Smooth muscle cell (in vitro differentiated cells): ENCODE measurements around the gene EVC. TPM values are rescaled to one million over a fixed set of nuclear protein-coding genes. Genes with fewer than 3 reads are reported as not detected.

ENCODE experiments used
- DNase-seq: peaks from one replicate; lab custom pipeline; 2025; ENCODE audit not compliant: unreplicated experiment; lab: John Stamatoyannopoulos, UW
- H2AFZ ChIP-seq: fragments of 200-600 bp; sonication (generic); 2 replicates; pipeline ENCODE4 v1.6.0; 2016; ENCODE audit warnings: antibody characterized with exemption, low read depth, mild to moderate bottlenecking
- H3F3A ChIP-seq: fragments of 200-600 bp; sonication (generic); 2 replicates; pipeline ENCODE4 v1.6.0; 2017; ENCODE audit warnings: antibody characterized with exemption, low read depth
- H3K27ac ChIP-seq: fragments of 200-600 bp; sonication (generic); 2 replicates; pipeline ENCODE4 v1.5.1; 2016; ENCODE audit warnings: low read depth, mild to moderate bottlenecking
- H3K27me3 ChIP-seq: fragments of 200-600 bp; sonication (generic); 2 replicates; pipeline ENCODE4 v1.6.1; 2016; ENCODE audit warnings: low read depth, mild to moderate bottlenecking
- H3K36me3 ChIP-seq: fragments of 200-600 bp; sonication (generic); 2 replicates; pipeline ENCODE4 v1.5.1; 2016; ENCODE audit warnings: low read depth
- H3K4me1 ChIP-seq: fragments of 200-600 bp; sonication (generic); 2 replicates; pipeline ENCODE4 v1.5.1; 2016; ENCODE audit warnings: low read depth
- H3K4me2 ChIP-seq: fragments of 200-600 bp; sonication (generic); 2 replicates; pipeline ENCODE4 v1.6.0; 2016; ENCODE audit warnings: mild to moderate bottlenecking
- H3K4me3 ChIP-seq: fragments of 200-600 bp; sonication (generic); 2 replicates; pipeline ENCODE4 v1.5.1; 2016; ENCODE audit warnings: mild to moderate bottlenecking
- H3K79me2 ChIP-seq: fragments of 200-600 bp; sonication (generic); 2 replicates; pipeline ENCODE4 v1.6.0; 2016; ENCODE audit warnings: low read depth, mild to moderate bottlenecking
- H3K9ac ChIP-seq: fragments of 200-600 bp; sonication (generic); 2 replicates; pipeline ENCODE4 v1.6.0; 2016; ENCODE audit warnings: low read depth
- H3K9me3 ChIP-seq: fragments of 200-600 bp; sonication (generic); replicated peaks from 2 replicates; pipeline ENCODE4 v1.5.1; 2016; ENCODE audit warnings: low read depth
- H4K20me1 ChIP-seq: fragments of 200-600 bp; sonication (generic); 2 replicates; pipeline ENCODE4 v1.6.0; 2016; ENCODE audit warnings: low read depth
- WGBS: methylation state at CpG from one replicate; pipeline ENCODE4 v1.1.7; 2016; ENCODE audit warnings: low lambda C conversion rate; 5-methylcytosine and 5-hydroxymethylcytosine counted together
- polyA plus RNA-seq: library from polyadenylated mRNA; unstranded; fragments of >200 nt; fragmentation: Nextera tagmentation; extraction: Ambion mirVana; gene quantifications from 2 replicates; pipeline ENCODE4 v1.2.1, GENCODE V29; 2016
- total RNA-seq: library from RNA; depleted of rRNA; stranded (reverse); fragments of >200 nt; gene quantifications from 2 replicates; pipeline ENCODE4 v1.2.3, GENCODE V29; 2014
- TF ChIP-seq, protein P1 (sequence below): fragments of 200-600 bp; sonication (generic); IDR thresholded peaks from 2 replicates; pipeline ENCODE4 v1.5.1; 2017; ENCODE audit warnings: borderline replicate concordance, mild to moderate bottlenecking, antibody characterized with exemption; ENCODE audit not compliant: insufficient read depth, poor library complexity, severe bottlenecking

The EVC gene
- total and polyA plus RNA-seq, 2 experiments from 2014 or later = 7.5 to 15.5 TPM

DNA sequence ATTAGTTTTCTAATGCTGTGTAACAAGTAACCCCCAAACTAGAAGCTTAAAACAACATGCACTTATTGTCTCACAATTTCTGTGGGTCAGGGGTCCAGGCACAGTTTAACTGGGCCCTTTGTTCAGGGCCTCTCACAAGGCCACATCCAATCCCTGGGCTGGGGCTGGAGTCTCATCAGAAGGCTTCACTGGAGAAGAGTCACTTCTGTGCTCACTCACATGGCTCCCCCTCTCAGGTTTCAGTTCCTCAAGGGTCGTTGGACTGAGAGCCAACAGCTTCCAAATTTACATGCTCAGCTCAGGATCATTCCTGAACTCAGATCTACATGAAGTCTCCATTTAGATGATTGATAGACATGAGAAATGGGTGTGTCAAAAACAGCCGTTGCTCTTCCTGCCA is 77.1 kb downstream of the EVC start:
- no peak for DNase-seq
- peaks cover 10% of the 10 kb centered on the region for H3K36me3 ChIP-seq

DNA sequence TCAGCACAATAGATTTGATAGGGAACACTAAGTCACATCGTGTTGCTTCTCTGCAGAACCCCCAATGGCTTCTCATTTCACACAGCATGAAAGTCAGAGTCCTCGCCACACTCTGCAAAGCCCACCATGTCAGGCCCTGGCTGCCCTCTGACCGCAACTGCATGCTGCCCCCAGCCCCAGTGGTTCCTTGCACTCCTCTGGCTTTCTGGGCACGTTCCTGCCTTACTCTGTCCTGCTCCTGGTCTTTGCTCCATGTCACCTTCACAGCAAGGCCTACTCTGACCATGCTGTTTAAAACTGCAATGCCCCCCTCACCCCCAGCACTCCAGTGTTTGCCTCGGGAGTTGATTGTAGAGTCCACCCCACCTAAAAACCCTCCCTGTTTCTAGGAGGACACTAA is 78.1 kb downstream of the EVC start:
- TF ChIP-seq, protein P1, sequence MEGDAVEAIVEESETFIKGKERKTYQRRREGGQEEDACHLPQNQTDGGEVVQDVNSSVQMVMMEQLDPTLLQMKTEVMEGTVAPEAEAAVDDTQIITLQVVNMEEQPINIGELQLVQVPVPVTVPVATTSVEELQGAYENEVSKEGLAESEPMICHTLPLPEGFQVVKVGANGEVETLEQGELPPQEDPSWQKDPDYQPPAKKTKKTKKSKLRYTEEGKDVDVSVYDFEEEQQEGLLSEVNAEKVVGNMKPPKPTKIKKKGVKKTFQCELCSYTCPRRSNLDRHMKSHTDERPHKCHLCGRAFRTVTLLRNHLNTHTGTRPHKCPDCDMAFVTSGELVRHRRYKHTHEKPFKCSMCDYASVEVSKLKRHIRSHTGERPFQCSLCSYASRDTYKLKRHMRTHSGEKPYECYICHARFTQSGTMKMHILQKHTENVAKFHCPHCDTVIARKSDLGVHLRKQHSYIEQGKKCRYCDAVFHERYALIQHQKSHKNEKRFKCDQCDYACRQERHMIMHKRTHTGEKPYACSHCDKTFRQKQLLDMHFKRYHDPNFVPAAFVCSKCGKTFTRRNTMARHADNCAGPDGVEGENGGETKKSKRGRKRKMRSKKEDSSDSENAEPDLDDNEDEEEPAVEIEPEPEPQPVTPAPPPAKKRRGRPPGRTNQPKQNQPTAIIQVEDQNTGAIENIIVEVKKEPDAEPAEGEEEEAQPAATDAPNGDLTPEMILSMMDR = no peak
- no peak overlapping the region for H3K27ac ChIP-seq
- no peaks in the 10 kb centered on the region for H3K4me1 ChIP-seq
- H3K36me3 ChIP-seq = peaks cover 7% of the 10 kb centered on the region
- H2AFZ ChIP-seq = no peak overlapping the region
- DNase-seq = no peak
- H3K27me3 ChIP-seq = no peaks in the 10 kb centered on the region
- no peak overlapping the region for H3K9ac ChIP-seq
- no peak overlapping the region for H3K4me2 ChIP-seq
- H4K20me1 ChIP-seq = no peaks in the 10 kb centered on the region
- H3K4me3 ChIP-seq = no peak overlapping the region
- no peaks in the 10 kb centered on the region for H3F3A ChIP-seq
- H3K79me2 ChIP-seq = no peaks in the 10 kb centered on the region
- WGBS = 97% methylated on average over 5 of the region's 5 CpGs
- H3K9me3 ChIP-seq = no peaks in the 10 kb centered on the region

More for the DNA sequence above, 77.1 kb downstream of the EVC start:
- Histone ChIP-seq H3K4me3 (no peak overlapping the region), H3K9ac (no peak overlapping the region), H3K79me2 (no peaks in the 10 kb centered on the region), H3K4me2 (no peak overlapping the region), H3K27me3 (no peaks in the 10 kb centered on the region), H3K9me3 (no peaks in the 10 kb centered on the region), H4K20me1 (no peaks in the 10 kb centered on the region), H3F3A (no peaks in the 10 kb centered on the region), H2AFZ (no peak overlapping the region), H3K27ac (no peak overlapping the region), H3K4me1 (no peaks in the 10 kb centered on the region)
- TF ChIP-seq, protein P1 = no peak
- 89% methylated on average over 2 of the region's 2 CpGs for WGBS

DNA sequence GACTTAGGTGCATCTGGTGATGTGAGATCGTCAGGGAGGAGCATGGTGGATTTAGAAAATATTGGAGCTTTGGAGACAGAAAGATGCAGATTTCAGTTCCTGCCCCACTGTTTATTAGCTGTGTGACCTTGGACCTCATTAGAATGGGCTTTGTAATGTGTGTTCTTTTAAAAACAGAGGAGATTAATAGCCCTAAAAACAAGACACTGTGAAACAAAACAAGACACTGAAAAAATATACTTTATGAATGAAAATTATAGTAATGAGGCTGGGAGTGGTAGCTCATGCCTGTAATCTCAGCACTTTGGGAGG is 79.5 kb downstream of the EVC start:
- no peak overlapping the region for H3K4me2 ChIP-seq
- H4K20me1 ChIP-seq = no peaks in the 10 kb centered on the region
- peaks cover 7% of the 10 kb centered on the region for H3K36me3 ChIP-seq
- H3F3A ChIP-seq = no peaks in the 10 kb centered on the region
- no peak for DNase-seq
- H3K4me1 ChIP-seq = no peaks in the 10 kb centered on the region
- no peak overlapping the region for H3K27ac ChIP-seq
- no peaks in the 10 kb centered on the region for H3K9me3 ChIP-seq
- no peaks in the 10 kb centered on the region for H3K79me2 ChIP-seq
- no peak overlapping the region for H3K9ac ChIP-seq
- TF ChIP-seq, protein P1 = no peak
- H3K4me3 ChIP-seq = no peak overlapping the region
- WGBS = 50% methylated on average over 1 of the region's 1 CpG
- no peak overlapping the region for H2AFZ ChIP-seq
- no peaks in the 10 kb centered on the region for H3K27me3 ChIP-seq

DNA sequence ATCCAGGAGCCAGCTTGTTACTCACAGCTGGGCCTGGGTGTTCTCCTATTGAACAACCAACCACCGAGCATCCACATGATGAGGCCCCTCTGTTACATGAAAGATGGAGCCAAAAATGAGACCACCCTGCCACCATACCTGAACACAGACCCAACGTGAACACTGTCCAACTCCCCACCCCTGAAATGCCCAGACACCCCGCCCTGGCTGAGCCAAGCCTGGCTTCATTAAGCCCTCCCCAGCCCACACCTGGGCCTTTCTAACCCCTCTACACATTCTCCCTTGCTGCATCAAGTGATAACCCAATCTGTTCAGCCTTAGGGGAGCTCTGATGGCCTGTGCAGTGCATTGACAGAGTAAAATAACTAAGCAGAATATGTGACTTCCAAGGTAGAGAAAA is 80.7 kb downstream of the EVC start:
- no peaks in the 10 kb centered on the region for H4K20me1 ChIP-seq
- TF ChIP-seq, protein P1 = no peak
- no peak overlapping the region for H3K27ac ChIP-seq
- WGBS = 86% methylated on average over 3 of the region's 3 CpGs
- no peaks in the 10 kb centered on the region for H3K4me1 ChIP-seq
- H3K4me3 ChIP-seq = no peak overlapping the region
- no peak overlapping the region for H3K9ac ChIP-seq
- H3F3A ChIP-seq = no peaks in the 10 kb centered on the region
- no peaks in the 10 kb centered on the region for H3K79me2 ChIP-seq
- H3K36me3 ChIP-seq = peaks cover 7% of the 10 kb centered on the region
- no peak for DNase-seq
- H3K9me3 ChIP-seq = no peaks in the 10 kb centered on the region
- no peak overlapping the region for H2AFZ ChIP-seq
- no peak overlapping the region for H3K4me2 ChIP-seq
- no peaks in the 10 kb centered on the region for H3K27me3 ChIP-seq
